OCI-LY7 (cell line): Measurements from ENCODE around the gene PON1. TPM values are rescaled to one million over a fixed set of nuclear protein-coding genes. Genes with fewer than 3 reads are reported as not detected.

Experiments used
- BruUV-seq: library from RNA; stranded (reverse); fragments of 400-500 nt; replicated peaks from 2 replicates; lab custom pipeline; 2021; lab: Mats Ljungman, UMichigan
- CTCF ChIA-PET: fragments of 300-600 bp; sonication (Branson Sonifier 250); formaldehyde crosslinking; loops from one replicate; lab custom pipeline; 2022; ENCODE audit warnings: antibody characterized with exemption; ENCODE audit not compliant: unreplicated experiment; lab: Charles Lee
- POLR2A ChIA-PET: fragments of 300-600 bp; sonication (Branson Sonifier 250); formaldehyde crosslinking; loops from one replicate; lab custom pipeline; 2022; ENCODE audit warnings: antibody characterized with exemption; lab: Charles Lee
- DNase-seq: peaks from one replicate; pipeline ENCODE4 v3.0.0-alpha.2; 2015; ENCODE audit warnings: low spot score
- H2AFZ ChIP-seq: fragments of 200-600 bp; sonication (generic), shearing (Covaris generic); 2 replicates; pipeline ENCODE4 v1.6.1; 2014; ENCODE audit warnings: mild to moderate bottlenecking, antibody characterized with exemption, low read length, moderate library complexity
- H3K27ac ChIP-seq: fragments of 200-600 bp; sonication (generic); 2 replicates; pipeline ENCODE4 v1.5.1; 2014; ENCODE audit warnings: mixed run types, low read depth, mild to moderate bottlenecking, moderate library complexity, low read length, inconsistent platforms; ENCODE audit not compliant: poor library complexity, severe bottlenecking
- H3K36me3 ChIP-seq: fragments of 200-600 bp; sonication (generic); 2 replicates; pipeline ENCODE4 v1.6.1; 2014; ENCODE audit warnings: mild to moderate bottlenecking, antibody characterized with exemption, low read length, moderate library complexity, mixed read lengths; ENCODE audit not compliant: insufficient read depth
- H3K4me1 ChIP-seq: fragments of 200-600 bp; sonication (generic); 2 replicates; pipeline ENCODE4 v1.5.1; 2014; ENCODE audit warnings: mild to moderate bottlenecking, low read length; ENCODE audit not compliant: insufficient read depth, poor library complexity, severe bottlenecking
- H3K4me2 ChIP-seq: fragments of 200-600 bp; sonication (generic); 2 replicates; pipeline ENCODE4 v1.6.1; 2014; ENCODE audit warnings: mild to moderate bottlenecking, low read length
- H3K4me3 ChIP-seq: fragments of 200-600 bp; sonication (generic); 2 replicates; pipeline ENCODE4 v1.5.1; 2014; ENCODE audit warnings: mild to moderate bottlenecking, low read depth, low read length; ENCODE audit not compliant: poor library complexity, severe bottlenecking
- H3K79me2 ChIP-seq: fragments of 200-600 bp; sonication (generic); 2 replicates; pipeline ENCODE4 v1.6.1; 2016; ENCODE audit warnings: low read depth, mild to moderate bottlenecking, low read length, moderate library complexity, mixed read lengths; ENCODE audit not compliant: insufficient read depth
- H3K9me2 ChIP-seq: fragments of 200-600 bp; sonication (generic); 2 replicates; pipeline ENCODE4 v1.6.1; 2016; ENCODE audit warnings: mild to moderate bottlenecking, low read length, mixed read lengths; ENCODE audit not compliant: insufficient read depth
- H3K9me3 ChIP-seq: fragments of 200-600 bp; sonication (generic); 2 replicates; pipeline ENCODE4 v1.6.1; 2014; ENCODE audit warnings: mild to moderate bottlenecking, mixed run types, low read length, mixed read lengths
- H4K20me1 ChIP-seq: fragments of 200-600 bp; sonication (generic); 2 replicates; pipeline ENCODE4 v1.6.1; 2014; ENCODE audit warnings: mild to moderate bottlenecking, antibody characterized with exemption, low read length, moderate library complexity, mixed read lengths; ENCODE audit not compliant: insufficient read depth
- EZH2phosphoT487 ChIP-seq: fragments of 200-600 bp; sonication (generic); IDR thresholded peaks from 2 replicates; pipeline ENCODE4 v1.6.1; 2018; ENCODE audit warnings: low read depth, borderline replicate concordance, mild to moderate bottlenecking, mixed run types, antibody characterized with exemption, low read length, moderate library complexity, mixed read lengths
- intact Hi-C: fragments of 100-400 bp; cut with micrococcal nuclease; formaldehyde crosslinking; loops from one replicate; pipeline ENCODE4 v1.10.0; 2022; ENCODE audit not compliant: unreplicated experiment
- total RNA-seq, 2 experiments: library from RNA; depleted of rRNA in 1 of 2; stranded (reverse); fragments of >200 nt in 1 of 2; shearing (Covaris generic) in 1 of 2; gene quantifications; 2 replicates each; pipeline ENCODE4 v1.2.3, GENCODE V29; 2014 to 2022
- TF ChIP-seq, protein P1 (sequence below): fragments of 200-600 bp; sonication (generic); conservative IDR thresholded peaks from 2 replicates; pipeline ENCODE4 v1.5.1; 2014; ENCODE audit warnings: mild to moderate bottlenecking, antibody characterized with exemption, low read length, moderate library complexity, mixed read lengths

PON1 gene
- total RNA-seq, 2 experiments from 2014 or later = not detected

DNA sequence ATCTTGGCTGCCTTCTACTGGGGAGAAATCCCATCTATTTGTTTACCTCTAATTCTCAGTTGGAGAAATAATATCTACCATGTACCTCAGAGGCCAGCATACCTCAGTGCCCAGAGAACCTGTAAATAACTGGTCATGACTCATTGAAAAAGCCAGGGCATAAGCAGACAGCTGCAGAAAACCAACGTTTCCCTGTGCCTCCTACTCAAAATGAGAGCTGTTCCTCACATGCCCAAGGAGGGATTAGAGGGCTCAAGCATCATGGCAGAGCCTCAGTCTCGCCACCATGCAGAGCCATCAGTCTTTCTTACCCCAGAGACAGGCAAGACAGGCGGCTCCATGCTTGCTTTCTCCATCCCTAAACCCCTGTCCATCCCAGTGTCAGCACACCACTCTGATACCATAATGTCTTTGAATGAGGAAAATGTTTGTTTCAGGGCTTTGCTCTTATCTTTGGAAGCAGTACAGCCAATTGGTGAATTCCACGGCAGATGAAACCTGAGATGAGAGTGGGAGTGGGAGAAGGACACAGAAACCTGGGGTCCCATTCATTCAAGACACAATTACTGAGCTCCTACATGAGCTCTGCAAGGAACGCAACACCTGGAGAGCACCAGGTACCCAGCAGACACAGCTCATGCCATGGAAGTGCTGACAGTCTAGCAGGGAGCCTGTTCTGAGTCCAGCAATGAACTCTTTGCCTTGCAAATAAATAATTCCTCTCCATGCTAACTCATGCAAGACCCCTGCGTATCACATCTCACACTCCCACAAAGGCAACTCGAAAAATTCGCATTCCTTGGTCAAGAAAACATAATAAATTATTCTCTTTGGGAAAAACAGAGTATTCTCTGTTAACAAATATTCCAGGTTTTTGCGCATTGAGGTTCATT is 21.1 kb downstream of the PON1 start:
- H2AFZ ChIP-seq = no peak overlapping the region
- no peaks in the 10 kb centered on the region for H4K20me1 ChIP-seq
- intact Hi-C loops = no loop called here
- ChIA-PET POLR2A (interaction anchor here (0.8 kb wide), 1 partner anchor 20 kb away, joined by 5 read pairs; no protein-coding TSS in a partner anchor), CTCF (no interaction called here)
- no peak overlapping the region for H3K4me3 ChIP-seq
- BruUV-seq = no TSS peak
- no peaks in the 10 kb centered on the region for H3K9me2 ChIP-seq
- DNase-seq = no peak
- H3K9me3 ChIP-seq = no peaks in the 10 kb centered on the region
- H3K36me3 ChIP-seq = no peaks in the 10 kb centered on the region
- no peak overlapping the region for H3K27ac ChIP-seq
- no peaks in the 10 kb centered on the region for H3K4me1 ChIP-seq
- TF ChIP-seq, protein P1, sequence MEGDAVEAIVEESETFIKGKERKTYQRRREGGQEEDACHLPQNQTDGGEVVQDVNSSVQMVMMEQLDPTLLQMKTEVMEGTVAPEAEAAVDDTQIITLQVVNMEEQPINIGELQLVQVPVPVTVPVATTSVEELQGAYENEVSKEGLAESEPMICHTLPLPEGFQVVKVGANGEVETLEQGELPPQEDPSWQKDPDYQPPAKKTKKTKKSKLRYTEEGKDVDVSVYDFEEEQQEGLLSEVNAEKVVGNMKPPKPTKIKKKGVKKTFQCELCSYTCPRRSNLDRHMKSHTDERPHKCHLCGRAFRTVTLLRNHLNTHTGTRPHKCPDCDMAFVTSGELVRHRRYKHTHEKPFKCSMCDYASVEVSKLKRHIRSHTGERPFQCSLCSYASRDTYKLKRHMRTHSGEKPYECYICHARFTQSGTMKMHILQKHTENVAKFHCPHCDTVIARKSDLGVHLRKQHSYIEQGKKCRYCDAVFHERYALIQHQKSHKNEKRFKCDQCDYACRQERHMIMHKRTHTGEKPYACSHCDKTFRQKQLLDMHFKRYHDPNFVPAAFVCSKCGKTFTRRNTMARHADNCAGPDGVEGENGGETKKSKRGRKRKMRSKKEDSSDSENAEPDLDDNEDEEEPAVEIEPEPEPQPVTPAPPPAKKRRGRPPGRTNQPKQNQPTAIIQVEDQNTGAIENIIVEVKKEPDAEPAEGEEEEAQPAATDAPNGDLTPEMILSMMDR = no peak
- no peak for TF ChIP-seq EZH2phosphoT487
- no peaks in the 10 kb centered on the region for H3K79me2 ChIP-seq
- H3K4me2 ChIP-seq = no peak overlapping the region

DNA sequence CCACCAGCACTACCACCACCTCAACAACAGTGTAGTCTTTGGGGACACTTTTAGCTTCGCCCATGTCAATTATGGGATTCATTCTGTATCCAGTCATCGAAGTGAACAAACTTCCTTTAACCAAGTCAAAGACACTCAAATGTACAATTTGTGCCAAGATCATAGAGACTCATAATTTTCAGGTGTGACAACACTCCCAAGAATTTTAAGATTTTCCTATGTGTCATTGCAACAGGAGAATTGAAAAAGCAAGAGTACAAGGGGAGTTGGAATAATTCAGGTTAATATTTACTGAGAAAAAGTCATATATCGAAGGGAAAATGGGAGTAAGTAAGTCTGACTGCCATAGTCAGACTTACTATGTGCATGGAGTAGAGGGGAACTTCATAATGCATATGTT is 26.2 kb downstream of the PON1 start:
- CTCF ChIA-PET = no interaction called here
- H3K4me3 ChIP-seq = no peak overlapping the region
- H3K9me3 ChIP-seq = no peaks in the 10 kb centered on the region
- intact Hi-C loops = no loop called here
- no peaks in the 10 kb centered on the region for H4K20me1 ChIP-seq
- TF ChIP-seq, protein P1 = no peak
- TF ChIP-seq EZH2phosphoT487 = no peak
- H3K9me2 ChIP-seq = no peaks in the 10 kb centered on the region
- no TSS peak for BruUV-seq
- H3K4me1 ChIP-seq = no peaks in the 10 kb centered on the region
- POLR2A ChIA-PET = no interaction called here
- H2AFZ ChIP-seq = no peak overlapping the region
- H3K27ac ChIP-seq = no peak overlapping the region
- H3K36me3 ChIP-seq = no peaks in the 10 kb centered on the region
- H3K4me2 ChIP-seq = no peak overlapping the region
- H3K79me2 ChIP-seq = no peaks in the 10 kb centered on the region
- no peak for DNase-seq

DNA sequence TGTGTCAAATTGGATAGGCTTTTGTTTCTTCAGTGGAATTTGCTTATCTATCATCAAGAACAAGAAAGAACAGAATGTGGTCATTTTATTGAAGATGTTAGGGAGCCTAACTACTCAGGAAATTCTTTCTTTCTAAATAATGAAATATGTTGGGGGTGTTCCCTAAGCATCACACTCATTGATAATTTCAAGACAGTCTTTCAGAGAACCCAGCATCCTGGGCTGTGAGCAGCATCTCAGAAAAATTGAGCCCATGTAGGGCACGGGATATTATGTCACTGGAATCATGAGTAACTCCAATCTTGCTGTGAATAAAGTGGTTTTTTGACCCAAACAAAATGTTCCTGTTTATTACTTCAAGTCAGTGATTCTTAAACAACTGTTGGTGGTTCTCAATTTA is 27.3 kb downstream of the PON1 start:
- Histone ChIP-seq H2AFZ (no peak overlapping the region), H3K27ac (no peak overlapping the region), H3K4me3 (no peak overlapping the region), H3K36me3 (no peaks in the 10 kb centered on the region), H3K9me3 (no peaks in the 10 kb centered on the region), H3K4me2 (no peak overlapping the region), H3K4me1 (no peaks in the 10 kb centered on the region), H3K79me2 (no peaks in the 10 kb centered on the region), H3K9me2 (no peaks in the 10 kb centered on the region), H4K20me1 (no peaks in the 10 kb centered on the region)
- intact Hi-C loops = no loop called here
- TF ChIP-seq EZH2phosphoT487 = no peak
- TF ChIP-seq, protein P1 = no peak
- no peak for DNase-seq
- CTCF ChIA-PET = no interaction called here
- POLR2A ChIA-PET = no interaction called here
- BruUV-seq = no TSS peak
